ENCODE data around the gene TMEM132D.

GRCh38 chr12:129676411-129676810 is 227.4 kb downstream of the TMEM132D start:
- TF ChIP-seq, protein P1, sequence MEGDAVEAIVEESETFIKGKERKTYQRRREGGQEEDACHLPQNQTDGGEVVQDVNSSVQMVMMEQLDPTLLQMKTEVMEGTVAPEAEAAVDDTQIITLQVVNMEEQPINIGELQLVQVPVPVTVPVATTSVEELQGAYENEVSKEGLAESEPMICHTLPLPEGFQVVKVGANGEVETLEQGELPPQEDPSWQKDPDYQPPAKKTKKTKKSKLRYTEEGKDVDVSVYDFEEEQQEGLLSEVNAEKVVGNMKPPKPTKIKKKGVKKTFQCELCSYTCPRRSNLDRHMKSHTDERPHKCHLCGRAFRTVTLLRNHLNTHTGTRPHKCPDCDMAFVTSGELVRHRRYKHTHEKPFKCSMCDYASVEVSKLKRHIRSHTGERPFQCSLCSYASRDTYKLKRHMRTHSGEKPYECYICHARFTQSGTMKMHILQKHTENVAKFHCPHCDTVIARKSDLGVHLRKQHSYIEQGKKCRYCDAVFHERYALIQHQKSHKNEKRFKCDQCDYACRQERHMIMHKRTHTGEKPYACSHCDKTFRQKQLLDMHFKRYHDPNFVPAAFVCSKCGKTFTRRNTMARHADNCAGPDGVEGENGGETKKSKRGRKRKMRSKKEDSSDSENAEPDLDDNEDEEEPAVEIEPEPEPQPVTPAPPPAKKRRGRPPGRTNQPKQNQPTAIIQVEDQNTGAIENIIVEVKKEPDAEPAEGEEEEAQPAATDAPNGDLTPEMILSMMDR (conservative IDR thresholded peaks at IDR 0.05; ENCODE audit: low read length): no peak
- TF ChIP-seq EZH2phosphoT487 (IDR thresholded peaks at IDR 0.05; ENCODE audit: borderline replicate concordance, low read depth, low read length): no peak

All from OCI-LY7 (cell line).